ENCODE data around the gene ZNF423.

The ZNF423 gene

DNA sequence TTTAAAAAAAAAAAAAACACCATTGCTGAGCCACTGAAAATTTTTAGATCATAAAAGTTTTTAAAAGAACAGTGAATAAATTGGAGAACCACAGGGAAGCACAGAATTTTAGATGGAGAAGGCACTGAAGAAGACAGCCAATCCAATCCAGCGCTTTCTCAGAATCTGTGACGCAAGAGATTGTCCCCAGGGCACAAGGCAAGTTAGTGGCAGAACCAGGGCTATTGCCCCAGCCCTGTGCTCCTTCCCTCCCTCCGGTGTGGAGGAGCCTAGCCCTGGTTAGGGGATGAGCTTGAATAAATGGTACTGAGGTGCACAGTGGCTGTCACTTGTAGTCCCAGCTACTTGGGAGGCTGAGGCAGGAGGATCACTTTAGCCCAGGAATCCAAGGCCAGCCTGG lies 108.3 kb downstream of the ZNF423 start:
- no peak for DNase-seq

DNA sequence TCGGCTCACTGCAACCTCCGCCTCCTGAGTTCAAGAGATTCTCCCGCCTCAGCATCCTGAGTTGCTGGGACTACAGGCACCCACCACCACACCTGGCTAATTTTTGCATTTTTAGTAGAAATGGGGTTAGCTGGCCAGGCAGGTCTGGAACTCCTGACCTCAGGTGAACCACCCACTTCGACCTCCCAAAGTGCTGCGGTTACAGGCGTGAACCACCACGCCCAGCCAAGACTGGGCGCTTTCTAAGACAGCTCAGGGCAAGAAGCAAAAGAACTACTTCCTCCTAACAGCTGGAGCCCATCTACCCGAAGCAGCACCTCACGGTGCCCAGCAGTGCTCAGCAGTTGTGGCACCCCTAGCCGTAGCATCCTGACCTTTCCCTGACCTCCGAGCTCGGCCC lies 109.4 kb downstream of the ZNF423 start:
- DNase-seq = no peak

DNA sequence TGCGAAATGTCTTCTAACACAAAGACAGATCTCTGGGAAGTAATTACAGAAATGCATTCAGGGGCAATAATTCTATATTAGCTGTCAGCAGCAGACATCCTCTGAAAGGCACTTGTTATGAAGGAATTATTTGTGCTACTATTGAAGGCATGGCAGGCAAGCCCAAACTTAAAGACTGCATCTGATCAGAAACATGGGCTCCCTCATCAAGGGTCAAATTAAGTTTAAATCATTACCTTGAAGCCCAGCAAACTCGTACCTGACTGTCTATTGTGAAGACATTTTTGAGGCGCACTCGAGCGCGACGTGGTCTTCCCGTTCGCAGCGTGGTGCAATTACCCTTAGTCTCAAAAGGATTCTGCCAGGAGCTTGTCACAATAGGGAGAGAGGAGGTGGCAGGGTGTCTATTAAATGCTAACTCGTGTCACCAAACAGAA lies 110.6 kb downstream of the ZNF423 start:
- DNase-seq = no peak

DNA sequence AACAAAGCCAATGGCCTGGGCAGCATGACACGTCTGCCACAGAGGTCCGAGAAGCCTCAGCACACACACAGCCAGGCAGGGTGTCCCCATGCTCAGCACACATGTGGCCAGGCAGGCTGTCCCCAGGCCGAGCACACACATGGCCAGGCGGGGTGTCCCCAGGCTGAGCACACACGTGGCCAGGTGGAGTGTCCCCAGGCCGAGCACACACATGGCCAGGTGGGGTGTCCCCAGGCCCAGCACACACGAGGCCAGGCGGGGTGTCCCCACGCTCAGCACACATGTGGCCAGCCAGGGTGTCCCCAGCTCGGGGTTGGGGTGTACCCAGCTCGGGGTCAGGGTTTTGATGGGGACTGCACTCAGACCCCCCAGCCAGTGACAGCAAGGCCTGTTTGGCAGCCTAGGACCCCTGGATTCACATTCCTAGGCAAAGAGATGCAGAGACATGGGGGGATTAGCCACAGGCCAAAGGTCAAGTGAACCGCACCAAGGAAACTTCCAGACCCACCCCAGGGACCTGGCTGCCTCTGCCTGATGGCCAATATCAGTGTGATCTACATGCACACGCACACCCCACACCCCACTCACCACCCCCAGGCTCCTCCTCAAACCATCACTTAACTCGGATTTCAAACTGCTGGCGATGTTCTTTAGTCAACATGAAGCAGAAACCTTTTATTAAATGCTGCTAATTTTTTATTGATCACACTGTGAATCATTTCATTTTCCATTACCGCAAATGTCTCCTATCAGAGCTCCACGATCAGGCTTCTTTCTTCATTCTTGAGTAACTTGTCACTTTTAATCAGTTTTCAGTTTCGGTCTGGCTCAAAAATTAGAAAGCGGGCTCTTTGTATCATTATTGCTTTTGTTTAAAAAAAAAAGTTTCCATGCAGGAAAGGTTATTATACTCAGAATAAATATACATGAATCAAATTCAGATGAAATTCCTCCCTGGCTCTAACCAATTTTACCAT lies 111.4 kb downstream of the ZNF423 start:
- no peak for DNase-seq

DNA sequence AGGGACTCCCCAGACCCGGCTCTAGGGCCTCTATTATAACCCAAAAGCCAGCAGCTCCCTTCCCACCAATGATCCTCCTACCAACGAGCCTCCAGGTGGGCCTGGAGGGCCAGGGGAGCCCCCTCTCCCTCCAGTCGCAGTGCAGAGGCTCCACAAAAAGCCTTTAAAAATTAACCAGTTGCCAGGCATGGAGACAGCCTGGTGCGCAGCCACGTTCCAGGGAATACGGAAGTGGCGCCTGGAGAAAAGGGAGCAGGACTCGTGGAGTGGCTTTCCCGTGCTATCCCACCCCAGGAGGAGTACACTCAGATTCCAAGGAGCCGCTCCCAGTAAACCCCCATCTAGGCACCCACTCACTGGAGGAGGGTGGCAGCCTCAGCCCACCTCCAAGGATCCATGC lies 112.3 kb downstream of the ZNF423 start:
- DNase-seq = no peak

DNA sequence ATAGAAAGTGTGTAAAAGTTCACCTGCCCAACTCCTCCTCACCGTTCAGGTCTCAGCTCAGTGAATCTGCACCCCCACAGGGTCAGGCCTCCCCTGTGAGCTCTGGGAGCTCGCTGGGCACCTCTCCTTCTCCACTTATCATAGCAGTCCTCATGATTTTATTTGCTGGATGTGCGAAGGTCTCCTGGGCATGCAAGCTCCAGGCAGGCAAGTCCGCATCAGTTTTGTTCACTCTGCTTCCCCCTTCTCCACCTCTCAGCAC lies 112.8 kb downstream of the ZNF423 start:
- DNase-seq = no peak

DNA sequence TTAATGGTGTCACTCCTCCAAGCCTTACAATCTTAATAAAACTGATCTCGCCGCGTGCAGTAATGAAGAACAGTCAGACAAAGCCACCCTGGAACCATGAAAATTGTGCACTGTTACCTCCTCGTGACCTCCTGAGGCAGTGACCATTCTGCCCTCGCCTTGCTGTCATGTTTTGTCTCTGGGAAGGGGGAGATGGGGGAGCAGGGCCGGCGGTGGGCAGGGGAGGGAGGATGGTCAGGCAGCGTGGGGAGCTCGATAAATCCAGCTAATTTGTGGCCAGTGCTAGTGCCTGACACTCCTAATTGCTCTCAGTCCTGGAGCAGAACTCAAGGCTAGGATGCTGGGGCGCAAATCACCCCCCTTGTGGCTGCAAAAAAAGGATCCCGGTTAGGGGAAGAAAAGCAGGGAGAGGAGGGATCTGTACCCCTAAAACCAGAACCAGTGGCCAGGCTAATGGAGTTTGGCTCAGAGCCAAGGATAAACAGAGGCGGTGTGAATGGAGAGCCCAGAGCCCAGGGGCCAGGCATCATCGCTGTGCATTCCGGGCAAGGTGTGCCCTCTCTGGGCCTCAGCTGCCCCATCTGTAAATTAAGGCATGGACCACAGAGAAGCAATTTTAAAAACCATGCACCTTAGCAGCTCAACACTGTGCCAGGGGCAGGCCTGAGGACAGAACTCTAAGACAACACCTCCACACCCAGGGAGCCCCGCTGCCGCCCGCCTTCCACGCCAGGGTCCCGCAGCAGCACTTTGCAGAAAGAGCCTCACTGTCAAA lies 113.3 kb downstream of the ZNF423 start:
- no peak for DNase-seq

DNA sequence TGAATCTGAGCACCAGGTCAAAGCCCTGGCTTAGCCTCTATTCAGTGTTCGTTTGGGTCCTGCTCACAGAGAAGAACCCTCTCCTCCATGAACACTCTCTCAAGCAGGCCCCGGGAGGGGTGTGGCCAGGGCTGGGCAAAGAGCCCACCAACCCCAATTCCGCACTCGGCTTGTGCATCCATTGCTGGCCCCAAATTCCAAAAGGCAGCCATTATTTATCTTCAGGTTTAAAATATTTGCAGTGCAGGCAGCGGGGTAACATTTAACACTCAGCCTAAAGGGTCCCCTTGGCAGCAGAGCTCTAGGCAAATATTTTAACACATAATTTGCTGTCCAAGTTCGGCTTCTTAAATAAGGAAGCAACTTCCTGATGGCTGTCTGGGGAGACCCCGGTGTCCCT lies 115.7 kb downstream of the ZNF423 start:
- no peak for DNase-seq

DNA sequence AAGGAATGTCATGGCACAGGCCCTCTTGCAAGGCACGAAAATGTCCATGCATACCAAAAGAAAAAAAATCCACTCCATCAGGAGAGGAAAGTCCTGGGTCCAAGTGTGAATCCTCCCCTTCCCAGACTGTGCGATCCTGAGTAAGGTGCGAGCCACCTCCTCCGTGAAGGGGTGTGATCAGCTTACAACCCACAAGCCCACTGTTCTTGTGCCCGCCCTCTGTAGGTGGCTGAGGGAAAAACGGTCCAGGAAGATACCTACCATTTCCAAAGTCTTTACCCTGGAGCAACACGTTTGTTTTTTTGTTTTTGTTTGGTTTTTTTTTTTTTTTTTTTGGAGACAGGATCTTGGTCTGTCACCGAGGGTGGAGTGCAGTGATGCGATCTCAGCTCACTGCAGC lies 116.5 kb downstream of the ZNF423 start:
- peak; percentile 43 for DNase-seq

DNA sequence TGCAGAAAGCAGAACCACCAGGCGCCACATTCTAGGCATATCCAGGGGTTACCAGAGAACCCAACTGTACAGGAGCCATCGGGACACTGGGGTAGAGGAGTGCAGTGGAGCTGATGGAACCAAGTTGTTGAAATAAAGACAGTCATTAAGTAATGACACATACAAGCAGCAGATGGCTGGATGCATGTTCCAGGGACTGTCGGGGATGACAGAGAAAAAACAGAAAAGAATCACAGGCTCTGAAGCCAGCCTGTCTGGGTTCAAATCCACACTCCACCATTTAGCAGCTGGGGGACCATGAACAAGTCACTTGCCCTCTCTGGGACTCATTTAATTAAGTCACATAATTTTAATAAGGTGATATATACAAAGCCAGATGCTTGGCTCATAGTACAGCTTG lies 117.1 kb downstream of the ZNF423 start:
- peak; percentile 62 for DNase-seq

DNA sequence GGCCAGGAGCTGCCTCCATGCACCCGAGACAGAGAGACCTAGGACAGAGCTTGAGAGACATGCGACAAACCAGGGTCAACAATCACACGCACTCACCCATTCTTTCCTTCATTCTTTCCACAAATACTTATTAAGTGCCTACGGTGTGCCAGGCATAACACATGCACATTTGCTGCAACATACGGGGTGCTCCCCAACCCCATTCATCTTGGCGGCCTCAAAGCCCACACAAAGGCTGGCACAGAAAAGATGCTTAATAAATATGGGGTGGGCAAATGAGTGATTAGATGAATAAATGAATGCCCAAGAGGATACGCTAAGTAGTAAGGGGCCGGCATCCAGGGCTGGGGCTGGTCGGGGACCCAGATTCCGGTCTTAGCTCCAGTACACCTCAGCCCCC lies 117.9 kb downstream of the ZNF423 start:
- DNase-seq = no peak

DNA sequence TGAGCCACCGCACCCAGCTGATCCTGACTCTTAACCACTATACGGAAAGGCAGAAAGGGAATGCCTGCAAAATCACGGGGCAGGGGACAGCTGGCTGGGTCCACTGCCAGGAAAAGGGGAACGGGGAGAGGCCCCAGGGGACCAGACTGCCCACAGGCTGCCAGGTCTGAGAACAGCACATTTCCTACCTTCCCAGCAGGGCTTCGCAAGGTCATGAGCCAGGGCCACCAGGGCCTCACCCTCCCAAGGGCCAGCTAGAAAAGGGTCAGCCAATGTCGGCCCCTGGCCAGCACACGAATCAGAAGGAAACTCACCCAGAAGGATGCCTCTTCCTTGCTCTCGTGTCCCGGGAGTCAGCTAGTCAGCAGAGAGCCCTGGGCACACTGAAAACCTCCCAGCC lies 118.4 kb downstream of the ZNF423 start:
- DNase-seq = no peak

DNA sequence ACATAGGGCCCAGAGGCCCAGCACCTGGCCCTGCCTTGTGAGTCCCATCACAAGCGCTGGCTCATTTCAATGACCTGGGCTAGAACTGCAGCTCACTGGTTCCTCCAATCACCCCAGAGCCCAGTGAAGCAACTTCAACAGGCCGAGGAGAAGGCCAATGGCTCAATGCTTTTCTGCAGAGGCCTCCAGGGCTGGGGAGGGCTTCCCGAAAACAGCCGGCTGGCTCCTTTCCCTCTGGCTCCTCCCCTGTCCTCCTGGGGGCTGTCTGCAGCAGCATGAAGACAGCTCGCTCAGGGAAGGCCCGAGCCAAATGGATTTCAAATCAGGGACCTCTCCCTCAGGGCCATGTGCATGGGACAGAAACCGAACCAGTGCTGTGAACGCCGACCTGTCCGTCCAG lies 121.6 kb downstream of the ZNF423 start:
- DNase-seq = no peak

DNA sequence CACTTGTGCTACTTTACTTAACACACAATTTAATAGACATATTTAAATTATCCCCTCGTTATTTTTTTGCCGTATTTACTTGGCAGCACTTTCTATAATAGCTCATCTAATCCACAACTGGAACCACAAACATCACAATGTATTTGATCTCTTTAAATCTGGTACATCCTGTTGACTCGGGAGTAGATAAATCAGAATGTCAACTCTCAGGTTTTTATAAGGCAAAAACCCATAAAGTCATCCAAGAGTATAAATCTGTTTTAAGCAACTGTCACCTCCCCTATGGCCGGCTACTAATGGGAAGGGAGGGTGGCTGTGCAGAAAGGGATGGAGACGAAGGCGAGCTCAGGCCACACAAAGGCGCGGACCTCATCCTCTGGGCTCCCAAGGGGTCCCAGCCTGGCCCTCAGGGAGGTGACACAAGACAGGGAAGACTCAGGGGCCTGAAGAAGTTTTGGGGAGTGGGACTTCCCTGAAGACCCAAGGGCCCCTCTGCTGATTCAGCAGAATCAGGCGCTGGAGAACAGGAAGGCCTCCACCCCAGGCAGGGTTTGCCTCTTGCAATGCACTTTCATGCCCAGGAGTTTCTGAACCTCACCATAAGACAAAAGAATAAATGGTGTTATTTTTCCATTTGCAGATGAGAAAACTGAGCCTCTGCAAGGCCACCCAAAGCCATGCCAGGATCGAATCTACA lies 122.5 kb downstream of the ZNF423 start:
- DNase-seq = no peak

DNA sequence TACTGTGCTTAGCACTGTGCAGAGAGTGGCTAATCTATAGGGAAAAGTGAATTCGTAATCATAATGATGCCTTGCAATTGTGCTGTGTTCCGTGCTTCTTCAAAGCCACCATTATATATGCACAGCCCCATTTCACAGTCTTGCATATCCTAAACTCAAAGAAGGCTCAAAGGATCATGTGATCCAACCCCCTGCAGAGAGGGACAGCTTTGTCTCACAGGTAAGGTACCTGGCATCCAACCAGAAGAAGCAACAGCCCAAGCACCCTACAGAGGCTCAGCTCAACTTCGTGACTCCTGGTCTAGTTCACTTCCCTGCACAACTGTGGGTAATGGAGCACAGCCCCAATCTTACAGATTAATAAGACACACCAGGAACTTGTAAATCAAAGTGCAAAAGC lies 124.0 kb downstream of the ZNF423 start:
- no peak for DNase-seq

DNA sequence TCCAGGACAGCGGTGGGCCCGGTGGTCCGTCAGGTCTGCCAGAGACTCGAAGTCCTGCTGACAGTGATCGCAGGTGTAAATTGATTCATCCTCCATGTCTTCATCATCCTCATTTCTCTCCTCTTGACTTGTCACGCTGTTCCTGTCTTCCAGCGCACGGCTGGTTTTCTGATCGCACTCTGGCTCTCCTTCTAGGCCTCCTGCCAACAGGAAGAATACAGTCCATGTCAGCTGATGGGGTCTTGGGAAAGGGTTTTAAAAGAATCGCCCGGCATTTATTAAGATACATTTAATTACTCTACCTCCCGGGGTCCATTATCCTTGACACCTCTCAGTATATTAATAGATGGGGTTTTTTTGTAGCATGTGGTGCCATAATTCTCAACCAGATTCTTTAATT lies 125.1 kb downstream of the ZNF423 start:
- DNase-seq = no peak

DNA sequence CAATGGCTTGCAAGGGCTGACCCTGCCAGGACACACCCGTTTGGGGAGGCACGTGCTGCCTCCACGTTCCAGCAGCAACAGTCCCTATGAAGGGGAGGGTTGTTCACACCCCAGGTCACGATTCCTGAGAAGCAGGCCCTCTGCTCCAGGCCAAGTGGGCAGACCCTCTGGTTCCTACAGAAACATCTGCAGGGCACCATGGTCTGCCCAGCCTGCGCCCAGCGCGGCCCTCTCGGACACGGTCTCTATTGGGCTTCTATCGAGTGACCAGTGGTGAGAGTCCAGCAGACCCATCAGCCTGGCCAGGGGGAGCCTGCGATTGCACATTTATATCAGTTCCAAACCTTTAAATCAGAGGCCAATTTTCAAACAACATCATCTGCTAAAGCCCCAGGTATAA lies 128.3 kb downstream of the ZNF423 start:
- no peak for DNase-seq

DNA sequence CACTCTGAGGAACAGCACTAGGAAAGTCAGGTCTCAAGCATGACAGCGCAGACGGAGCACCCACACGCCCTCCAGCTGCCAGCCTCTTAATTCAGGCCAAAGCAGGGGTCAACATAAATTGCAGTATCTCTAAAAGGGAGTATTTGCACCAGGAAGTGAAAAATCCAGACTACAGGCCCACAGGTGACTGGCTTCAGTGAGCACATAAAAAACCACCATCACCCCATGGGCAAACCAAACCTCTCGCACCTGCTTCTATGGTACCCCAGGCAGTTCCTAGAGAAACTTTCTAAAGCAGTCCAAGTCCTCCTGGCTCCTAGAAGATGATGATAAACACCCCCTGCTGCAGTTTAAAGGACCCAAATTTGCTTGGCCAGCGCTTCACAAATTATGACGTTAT lies 129.8 kb downstream of the ZNF423 start:
- DNase-seq = no peak

DNA sequence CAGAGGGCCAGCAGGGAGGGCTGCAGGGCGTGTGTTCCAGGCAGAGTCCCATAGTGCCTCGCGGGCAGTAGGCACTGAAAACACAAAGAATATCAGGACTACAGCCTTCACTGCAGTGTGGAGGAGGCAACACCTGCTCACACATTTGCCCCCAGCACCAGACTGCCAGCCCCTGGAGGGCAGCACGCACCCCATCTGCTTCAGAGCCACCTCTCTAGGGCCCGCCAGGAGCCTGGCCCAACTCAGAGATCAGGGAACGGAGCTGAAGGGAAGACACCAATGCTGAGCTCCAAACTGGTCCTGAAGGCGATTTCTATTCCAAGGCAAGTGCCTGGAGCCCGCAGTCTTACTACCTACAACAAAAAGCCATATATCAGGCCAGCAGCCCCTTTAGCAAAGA lies 130.3 kb downstream of the ZNF423 start:
- DNase-seq = peak; percentile 67

DNA sequence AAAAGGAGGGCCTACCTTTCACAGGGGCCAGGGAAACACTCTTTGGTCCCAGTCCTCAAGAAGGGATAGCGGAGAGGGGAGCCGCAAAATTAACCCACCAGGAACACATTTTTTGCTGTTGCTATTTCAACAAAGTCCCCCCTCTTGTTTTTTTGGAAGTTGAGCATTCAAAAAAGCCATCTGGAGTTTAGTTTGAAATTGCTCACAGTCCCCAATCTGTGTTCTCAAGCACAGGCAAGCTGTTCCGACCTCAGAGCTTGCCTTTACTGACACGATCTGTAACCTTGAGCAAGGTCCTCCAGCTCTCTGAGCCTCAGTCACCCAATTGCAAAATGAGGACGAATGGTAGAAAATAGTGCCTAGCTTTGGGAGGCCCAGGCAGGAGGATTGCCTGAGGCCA lies 131.1 kb downstream of the ZNF423 start:
- DNase-seq = peak; percentile 88

DNA sequence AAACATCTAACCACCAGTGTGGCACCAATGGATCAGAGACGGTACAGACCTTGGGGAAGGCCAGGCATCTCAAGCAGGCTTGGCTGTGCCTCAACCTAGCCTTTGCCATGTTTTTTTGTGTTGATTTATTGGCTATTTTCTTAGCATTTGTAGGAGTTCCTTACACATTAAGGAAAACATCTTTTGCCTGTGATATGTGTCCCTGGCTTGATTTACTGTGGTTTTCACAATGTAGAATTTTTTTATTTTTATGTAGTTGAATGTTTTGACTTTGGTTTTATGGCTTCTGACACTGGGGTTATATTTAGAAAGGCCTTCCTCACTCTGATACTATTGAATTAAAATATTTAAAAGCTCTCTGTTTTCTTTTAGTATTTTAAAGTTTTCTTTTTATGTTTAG lies 132.6 kb downstream of the ZNF423 start:
- no peak for DNase-seq

DNA sequence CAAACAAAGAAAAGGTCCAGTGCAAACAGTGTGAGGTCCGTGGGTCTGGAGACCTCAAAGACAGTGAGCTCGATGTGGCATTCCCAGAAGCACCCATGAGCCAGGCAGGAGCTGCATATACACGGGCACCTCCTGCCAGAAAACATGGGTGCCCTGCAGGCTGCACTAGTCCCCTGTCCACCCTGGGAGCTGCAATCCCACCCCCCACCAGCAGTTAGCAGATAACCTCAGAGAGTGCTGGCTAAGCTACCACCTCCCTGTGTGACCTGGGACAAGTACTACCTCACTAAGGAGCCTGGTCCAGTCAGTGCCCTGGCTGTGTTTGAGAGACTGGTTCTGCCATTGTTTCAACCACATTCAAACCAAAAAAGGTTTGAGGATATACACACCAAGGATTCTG lies 135.7 kb downstream of the ZNF423 start:
- no peak for DNase-seq

DNA sequence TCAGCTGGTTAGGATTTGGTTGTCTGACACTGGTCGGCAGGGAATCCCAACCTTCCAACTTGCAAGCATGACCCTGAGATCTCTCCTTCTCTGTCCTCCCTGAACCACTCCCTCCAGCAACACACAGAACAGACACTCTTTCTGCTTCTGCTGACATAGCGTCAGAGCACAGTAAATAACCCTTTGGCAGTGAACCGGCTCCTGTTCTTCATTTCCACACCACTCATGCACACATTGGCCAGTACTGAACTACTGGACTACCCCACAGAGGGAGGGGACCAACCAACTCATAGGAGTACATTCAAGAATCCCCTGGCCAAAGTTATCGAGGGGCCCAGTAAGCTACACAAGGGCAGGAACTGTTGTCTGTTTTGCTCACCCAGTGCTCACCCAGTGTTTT lies 138.2 kb downstream of the ZNF423 start:
- no peak for DNase-seq

Data from NCI-H2171 treated with DMSO at 0.1 percent for 48 hours (cell line).